GM08714 (cell line): ENCODE measurements around the gene MARK1.
"Not testable (repeated sequence)": the region's sequence is repeated elsewhere in the genome, so short reads cannot be mapped to it uniquely, and the experiment has no call there.

Experiments used
- H3K4me3 ChIP-seq: fragments of 200-500 bp; sonication (Bioruptor generic); 2 replicates; pipeline ENCODE4 v1.5.1; 2014; ENCODE audit warnings: mild to moderate bottlenecking, low read length, inconsistent platforms
- ZNF274 ChIP-seq: IDR thresholded peaks from 2 replicates; pipeline ENCODE4 v1.6.1; 2012; ENCODE audit warnings: mild to moderate bottlenecking, low read depth, low read length

The MARK1 gene

DNA sequence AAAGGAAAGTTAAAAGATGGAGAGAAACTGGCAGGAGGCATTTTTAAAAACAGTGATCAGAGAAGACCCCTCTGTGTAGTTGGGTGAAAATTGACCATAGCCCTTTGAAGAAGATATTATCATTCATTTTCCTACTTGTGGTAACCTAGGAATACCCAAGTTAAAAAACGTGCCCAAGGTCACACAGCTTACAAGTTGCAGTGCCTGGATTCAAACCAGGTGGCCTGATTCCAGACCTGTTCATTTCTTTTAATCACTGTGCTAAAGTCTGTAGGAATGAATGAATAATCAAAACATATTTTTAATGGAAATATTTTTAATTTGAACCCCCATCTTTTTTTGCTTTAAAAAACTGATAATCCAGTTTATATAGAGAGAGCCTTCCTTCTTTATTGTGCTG lies 35.6 kb downstream of the MARK1 start:
- H3K4me3 ChIP-seq, result no peak overlapping the region
- no peak for TF ChIP-seq ZNF274

DNA sequence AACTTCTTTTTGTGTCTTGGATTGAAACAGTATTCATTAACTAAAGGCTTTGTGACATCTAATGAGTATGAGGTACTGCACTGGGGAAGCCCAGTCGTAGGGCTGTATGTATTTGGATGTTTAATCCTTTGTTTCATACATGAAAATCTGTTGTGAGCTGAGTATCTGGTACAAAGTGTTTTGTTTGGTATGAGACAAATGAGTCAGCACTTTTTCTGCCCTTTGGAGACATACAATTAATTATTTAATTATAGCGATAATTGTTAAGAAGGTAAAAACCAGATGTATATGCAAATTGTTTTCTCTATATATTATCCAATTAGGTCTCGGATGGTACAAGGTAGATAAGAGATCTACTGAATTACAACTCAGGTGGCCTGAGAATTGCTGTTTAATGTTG lies 36.3 kb downstream of the MARK1 start:
- TF ChIP-seq ZNF274, result no peak
- H3K4me3 ChIP-seq, result no peak overlapping the region

DNA sequence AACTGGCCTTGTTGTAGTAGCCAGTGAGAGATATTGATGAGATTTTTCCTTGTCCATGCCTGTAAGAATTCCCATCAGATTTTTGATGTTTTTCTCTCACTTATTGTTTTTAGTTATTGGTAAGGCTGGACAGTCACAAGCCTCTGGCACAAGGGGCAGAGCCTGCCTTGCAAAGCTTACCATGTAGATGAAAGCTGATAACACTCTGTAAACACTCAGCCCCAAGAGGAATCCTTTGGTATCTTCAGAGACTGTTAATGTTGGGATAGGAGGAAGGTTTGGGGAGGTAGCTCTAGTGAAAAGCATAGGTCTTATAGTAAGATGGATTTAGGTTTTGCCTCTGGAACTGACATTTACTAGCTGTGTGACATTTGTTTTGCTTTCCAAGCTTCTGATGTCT lies 37.7 kb downstream of the MARK1 start:
- no peak overlapping the region for H3K4me3 ChIP-seq
- no peak for TF ChIP-seq ZNF274

DNA sequence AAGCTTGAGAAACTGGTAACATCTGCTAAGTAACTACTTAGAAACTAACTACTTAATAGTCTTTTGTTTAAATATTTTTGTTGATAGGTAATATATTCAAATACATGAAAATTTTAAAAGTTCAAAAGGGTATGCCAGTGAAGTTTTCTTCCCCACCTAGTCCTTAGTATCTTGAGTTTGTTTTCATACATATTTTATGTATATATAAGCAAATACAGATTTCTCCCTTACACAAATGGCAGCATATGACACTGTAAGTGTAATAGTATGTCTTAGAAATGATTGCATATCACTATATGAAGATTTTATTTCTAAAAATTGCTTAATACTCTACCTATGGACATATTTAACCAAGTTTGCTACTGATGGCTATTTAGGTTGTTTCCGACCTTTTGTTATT lies 38.9 kb downstream of the MARK1 start:
- H3K4me3 ChIP-seq, result no peak overlapping the region
- TF ChIP-seq ZNF274, result no peak

DNA sequence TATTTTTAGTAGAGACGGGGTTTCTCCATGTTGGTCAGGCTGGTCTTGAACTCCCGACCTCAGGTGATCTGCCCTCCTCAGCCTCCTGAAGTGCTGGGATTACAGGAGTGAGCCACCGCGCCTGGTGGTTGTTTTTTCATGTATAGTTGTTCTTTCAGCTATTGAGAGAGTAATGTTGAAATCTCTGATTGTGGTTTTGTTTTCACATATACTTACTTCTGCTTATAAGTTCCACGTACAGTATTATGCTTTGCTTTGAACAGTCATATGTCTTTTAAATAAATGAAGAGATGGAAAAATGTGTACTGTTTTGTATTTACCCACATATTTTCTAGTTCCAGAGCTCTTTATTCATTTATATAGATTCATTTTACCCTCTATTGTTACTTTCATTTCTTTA lies 44.5 kb downstream of the MARK1 start:
- TF ChIP-seq ZNF274, result no peak
- no peak overlapping the region for H3K4me3 ChIP-seq

DNA sequence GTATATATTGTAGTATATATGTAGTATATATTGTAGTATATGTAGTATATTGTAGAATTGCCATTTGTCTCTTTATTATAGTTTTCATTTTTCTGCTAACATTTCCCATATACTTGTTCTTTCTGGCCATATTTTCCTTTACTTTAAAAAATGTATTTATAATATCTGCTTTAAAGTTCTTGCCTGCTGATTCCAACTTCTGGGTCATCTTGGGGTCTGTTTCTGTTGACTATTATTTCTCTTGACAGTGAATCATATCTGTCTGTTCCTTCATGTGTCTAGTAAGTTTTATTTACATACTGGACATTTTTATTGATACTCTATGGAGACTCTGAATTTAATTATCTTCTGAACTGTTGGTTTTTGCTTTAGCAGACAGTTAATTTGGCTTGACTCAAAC lies 45.9 kb downstream of the MARK1 start:
- H3K4me3 ChIP-seq, result no peak overlapping the region
- no peak for TF ChIP-seq ZNF274

DNA sequence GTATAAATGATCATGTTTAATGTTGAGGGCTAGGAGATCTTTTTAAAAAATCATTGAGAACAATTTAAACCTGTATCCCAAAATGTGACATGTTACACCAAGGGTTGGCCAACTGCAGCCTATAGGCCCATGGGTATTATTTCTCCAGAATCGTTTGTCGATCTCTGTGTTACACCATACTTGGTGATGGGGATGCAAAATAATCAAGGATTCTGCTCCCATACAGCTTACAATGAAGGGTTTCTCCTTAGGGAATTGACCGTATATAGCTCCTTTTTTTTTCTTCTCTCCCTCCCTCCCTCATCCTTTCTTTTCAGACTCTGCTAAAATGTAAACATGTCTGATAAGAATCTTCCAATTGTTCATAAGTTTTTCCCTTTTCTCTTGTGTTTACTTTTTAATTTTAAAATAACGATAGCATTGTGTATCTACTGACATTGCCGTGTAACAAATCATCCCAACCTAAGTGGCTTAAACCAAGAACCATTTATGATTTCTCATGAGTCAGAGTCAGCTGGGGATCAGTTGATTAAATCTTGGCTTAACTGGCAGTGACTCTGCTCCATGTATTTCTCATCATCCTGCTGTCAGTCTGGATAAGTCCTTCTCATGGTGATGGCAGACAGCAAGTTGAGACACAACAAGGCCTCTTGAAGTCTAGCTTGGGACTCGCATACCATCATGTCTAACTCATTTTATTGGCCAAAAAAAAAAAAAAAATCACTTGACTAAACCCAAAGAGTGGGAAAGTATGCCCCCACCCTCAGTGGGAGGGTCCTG lies 48.0 kb downstream of the MARK1 start:
- no peak for TF ChIP-seq ZNF274

DNA sequence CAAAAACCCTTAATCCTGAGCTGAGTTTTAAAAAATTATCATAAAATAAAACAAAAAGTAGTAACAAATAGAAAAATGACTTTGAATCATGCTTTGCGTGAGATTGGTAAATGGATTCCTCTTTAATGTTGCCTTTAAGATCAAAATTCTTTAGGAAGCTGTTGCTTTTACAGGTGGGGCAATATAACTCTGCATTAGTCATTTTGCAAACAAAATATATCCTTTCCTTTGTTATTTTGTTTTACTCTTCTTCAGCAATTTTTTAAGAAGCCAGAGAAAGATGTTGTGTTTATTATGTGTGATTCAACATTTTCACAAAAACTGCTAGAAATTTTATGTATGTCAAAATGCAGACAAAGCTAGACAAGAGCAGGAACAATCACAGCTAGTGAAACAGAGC lies 50.0 kb downstream of the MARK1 start:
- H3K4me3 ChIP-seq, result no peak overlapping the region
- TF ChIP-seq ZNF274, result no peak

More for the DNA sequence above, 48.0 kb downstream of the MARK1 start:
- H3K4me3 ChIP-seq, result no peak overlapping the region

DNA sequence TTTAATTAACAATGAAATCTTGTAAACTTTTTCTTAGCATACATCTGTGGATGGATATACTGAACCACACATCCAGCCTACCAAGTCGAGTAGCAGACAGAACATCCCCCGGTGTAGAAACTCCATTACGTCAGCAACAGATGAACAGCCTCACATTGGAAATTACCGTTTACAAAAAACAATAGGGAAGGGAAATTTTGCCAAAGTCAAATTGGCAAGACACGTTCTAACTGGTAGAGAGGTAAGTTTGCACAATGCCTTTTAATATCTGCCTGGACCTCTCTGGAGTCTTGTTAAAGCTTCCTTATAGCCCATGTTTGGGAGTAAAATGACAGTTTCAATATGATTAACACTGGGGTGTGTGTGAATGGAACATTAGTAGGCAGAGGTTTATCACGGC lies 51.4 kb downstream of the MARK1 start:
- H3K4me3 ChIP-seq, result no peak overlapping the region
- no peak for TF ChIP-seq ZNF274

DNA sequence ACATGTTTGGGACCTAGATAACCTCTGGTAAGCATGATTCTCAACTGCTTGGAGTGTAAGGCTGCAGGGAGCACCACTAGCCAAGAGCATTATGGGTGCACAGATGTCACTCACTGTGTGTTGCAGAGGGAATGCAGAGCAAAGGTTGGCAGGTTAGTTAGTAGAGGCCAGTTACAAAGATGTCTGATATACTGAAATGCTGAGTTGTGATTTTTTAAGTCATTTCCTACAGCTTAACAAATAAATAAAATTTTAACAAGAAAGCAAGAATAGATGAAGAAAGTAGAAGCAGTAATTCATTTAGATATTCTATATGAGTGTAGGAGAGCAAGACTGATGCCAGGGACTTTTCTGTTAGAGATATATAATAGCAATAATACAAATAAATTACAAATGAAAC lies 64.8 kb downstream of the MARK1 start:
- H3K4me3 ChIP-seq, result no peak overlapping the region
- no peak for TF ChIP-seq ZNF274

DNA sequence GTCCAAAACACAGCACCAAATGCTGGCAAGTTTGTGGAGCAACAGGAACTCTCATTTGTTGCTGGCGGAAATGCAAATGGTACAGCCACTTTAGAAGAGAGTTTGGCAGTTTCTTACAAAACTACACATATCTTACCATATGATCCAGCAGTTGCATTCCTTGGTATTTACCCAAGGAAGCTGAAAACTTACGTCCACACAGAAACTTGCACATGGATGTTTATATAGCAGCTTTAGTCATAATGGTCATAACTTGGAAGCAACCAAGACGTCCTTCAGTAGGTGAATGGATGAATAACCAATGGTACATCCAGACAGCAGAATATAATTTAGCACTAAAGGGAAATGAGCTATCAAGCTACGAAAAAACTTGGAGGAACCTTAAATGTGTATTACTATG lies 66.4 kb downstream of the MARK1 start:
- no peak overlapping the region for H3K4me3 ChIP-seq
- TF ChIP-seq ZNF274, result no peak

DNA sequence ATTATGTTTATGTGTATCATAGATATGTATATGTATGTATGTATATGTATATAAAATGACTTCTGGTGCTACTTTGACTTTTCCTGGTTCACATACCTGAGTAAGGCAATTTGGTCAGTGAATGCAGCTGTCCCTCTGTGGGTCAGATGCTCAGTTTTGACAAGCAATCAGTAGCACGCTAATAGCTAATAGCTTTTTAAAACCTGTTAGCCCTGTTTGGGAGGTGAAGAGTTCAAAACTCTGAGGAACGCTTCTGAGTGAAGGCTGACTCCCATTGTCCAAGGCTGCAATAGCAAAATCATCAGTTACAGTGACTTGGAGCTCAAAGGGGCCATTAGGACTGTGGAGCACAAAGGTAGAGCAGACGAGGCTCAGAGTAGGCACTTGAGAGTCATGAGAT lies 67.2 kb downstream of the MARK1 start:
- no peak overlapping the region for H3K4me3 ChIP-seq
- no peak for TF ChIP-seq ZNF274

DNA sequence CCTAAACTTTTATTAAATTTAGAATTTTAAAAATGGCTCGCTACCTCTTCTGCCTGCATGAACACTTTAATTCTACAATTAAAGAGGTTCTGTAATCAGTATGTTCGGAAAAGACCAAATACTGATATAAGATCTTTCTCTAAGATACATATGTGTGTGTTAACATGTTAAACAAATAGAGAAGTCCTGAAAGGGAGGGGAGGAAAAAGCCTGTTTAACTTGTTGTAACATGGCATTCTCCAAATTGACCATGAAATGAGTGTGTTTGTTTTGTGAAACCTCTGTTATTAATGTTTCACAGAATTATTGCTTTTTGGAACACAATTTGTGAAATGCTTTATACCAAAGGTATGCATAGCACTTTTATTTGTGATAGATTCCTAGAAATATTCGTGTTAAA lies 77.0 kb downstream of the MARK1 start:
- TF ChIP-seq ZNF274, result no peak
- no peak overlapping the region for H3K4me3 ChIP-seq

DNA sequence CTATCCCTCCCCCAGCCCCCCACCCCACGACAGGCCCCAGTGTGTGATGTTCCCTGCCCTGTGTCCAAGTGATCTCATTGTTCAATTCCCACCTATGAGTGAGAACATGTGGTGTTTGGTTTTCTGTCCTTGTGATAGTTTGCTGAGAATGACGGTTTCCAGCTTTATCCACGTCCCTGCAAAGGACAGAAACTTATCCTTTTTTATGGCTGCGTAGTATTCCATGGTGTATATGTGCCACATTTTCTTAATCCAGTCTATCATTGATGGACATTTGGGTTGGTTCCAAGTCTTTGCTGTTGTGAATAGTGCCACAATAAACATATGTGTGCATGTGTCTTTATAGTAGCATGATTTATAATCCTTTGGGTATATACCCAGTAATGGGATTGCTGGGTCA lies 77.7 kb downstream of the MARK1 start:
- not testable (repeated sequence) for H3K4me3 ChIP-seq

DNA sequence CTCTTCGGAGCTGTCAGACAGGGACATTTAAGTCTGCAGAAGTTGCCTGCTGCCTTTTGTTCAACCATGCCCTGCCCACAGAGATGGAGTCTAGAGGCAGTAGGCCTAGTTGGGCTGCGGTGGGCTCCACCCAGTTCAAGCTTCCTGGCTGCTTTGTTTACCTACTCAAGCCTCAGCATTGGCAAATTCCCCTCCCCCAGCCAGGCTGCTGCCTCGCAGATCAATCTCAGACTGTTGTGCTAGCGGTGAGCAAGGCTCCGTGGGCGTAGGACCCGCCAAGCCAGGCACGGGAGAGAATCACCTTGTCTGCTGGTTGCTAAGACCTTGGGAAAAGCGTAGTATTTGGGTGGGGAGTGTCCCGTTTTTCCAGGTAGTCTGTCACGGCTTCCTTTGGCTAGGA lies 83.2 kb downstream of the MARK1 start:
- not testable (repeated sequence) for H3K4me3 ChIP-seq

DNA sequence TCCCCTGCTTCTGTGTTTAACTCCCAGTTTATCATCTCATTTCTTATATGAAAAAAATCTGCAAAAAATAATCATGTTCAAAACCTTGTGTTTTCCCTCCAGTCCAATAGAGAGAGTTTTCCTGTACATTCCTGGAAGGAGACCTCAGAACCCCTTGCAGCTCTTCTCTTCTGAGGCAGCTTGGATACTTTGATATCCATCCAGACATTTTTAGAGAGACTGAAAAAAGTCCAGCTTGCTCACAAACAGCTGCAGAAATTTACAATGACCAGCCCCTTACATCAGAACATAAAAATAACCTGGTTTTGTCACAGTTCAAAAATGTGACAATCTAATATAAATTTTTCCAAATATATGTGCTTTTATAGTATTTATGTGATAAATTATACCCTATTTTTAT lies 88.9 kb downstream of the MARK1 start:
- TF ChIP-seq ZNF274, result no peak
- no peak overlapping the region for H3K4me3 ChIP-seq

DNA sequence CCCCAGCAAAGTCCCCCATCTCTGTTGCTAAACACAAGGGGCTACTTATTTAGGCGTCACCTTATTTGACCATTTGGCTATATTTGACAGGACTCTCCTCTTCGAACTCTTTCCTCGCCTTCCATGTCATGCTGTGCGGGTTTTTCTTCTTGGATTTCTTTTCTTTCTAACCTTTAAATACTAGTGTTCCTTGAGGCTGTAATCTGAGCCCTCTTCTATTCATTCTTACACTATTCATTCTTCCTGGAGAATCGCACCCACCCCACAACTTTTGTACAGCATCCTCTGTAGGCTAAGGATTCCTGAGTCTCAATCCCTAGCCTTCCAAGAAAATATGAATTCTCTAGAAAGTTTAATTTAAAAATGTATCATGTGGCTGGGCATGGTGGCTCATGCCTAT lies 100.5 kb downstream of the MARK1 start:
- no peak overlapping the region for H3K4me3 ChIP-seq
- no peak for TF ChIP-seq ZNF274
